DOHH2 (cell line): Measurements from ENCODE around the gene RALA.

Experiments
- H3F3A ChIP-seq: fragments of 200-600 bp; sonication (generic), shearing (Covaris generic); 2 replicates; pipeline ENCODE4 v1.6.0; 2016; ENCODE audit warnings: antibody characterized with exemption, mild to moderate bottlenecking; ENCODE audit not compliant: control insufficient read depth, insufficient read depth
- H3K27ac ChIP-seq: fragments of 200-600 bp; sonication (generic); 2 replicates; pipeline ENCODE4 v1.5.1; 2014; ENCODE audit warnings: low read depth, mild to moderate bottlenecking, low read length, moderate library complexity
- H3K27me3 ChIP-seq: fragments of 200-600 bp; sonication (generic); 2 replicates; pipeline ENCODE4 v1.6.1; 2014; ENCODE audit warnings: mild to moderate bottlenecking, low read length, mixed read lengths; ENCODE audit not compliant: control insufficient read depth
- H3K36me3 ChIP-seq: fragments of 200-600 bp; sonication (generic); 2 replicates; pipeline ENCODE4 v1.6.1; 2014; ENCODE audit warnings: mild to moderate bottlenecking, low read length, moderate library complexity, mixed read lengths; ENCODE audit not compliant: control insufficient read depth
- H3K4me1 ChIP-seq: fragments of 200-600 bp; sonication (generic); 2 replicates; pipeline ENCODE4 v1.6.1; 2014; ENCODE audit warnings: mild to moderate bottlenecking, low read length, mixed read lengths; ENCODE audit not compliant: control insufficient read depth
- H3K4me2 ChIP-seq: fragments of 200-600 bp; sonication (generic); 2 replicates; pipeline ENCODE4 v1.6.0; 2014; ENCODE audit warnings: mild to moderate bottlenecking, low read length, moderate library complexity
- H3K4me3 ChIP-seq: fragments of 200-600 bp; sonication (generic); 2 replicates; pipeline ENCODE4 v1.5.1; 2014; ENCODE audit warnings: mild to moderate bottlenecking, low read length, mixed read lengths
- H3K79me2 ChIP-seq: fragments of 200-600 bp; sonication (generic); 2 replicates; pipeline ENCODE4 v1.6.1; 2014; ENCODE audit warnings: mild to moderate bottlenecking, low read length, mixed read lengths; ENCODE audit not compliant: control insufficient read depth
- H3K9me2 ChIP-seq: fragments of 200-600 bp; sonication (generic); replicated peaks from 2 replicates; pipeline ENCODE4 v1.6.1; 2014; ENCODE audit warnings: mild to moderate bottlenecking, low read length, mixed read lengths; ENCODE audit not compliant: control insufficient read depth
- H3K9me3 ChIP-seq: fragments of 200-600 bp; sonication (generic); 2 replicates; pipeline ENCODE4 v1.6.1; 2014; ENCODE audit warnings: antibody characterized with exemption, low read length, mixed read lengths; ENCODE audit not compliant: control insufficient read depth, insufficient read depth
- H4K20me1 ChIP-seq: fragments of 200-600 bp; sonication (generic); 2 replicates; pipeline ENCODE4 v1.6.0; 2014; ENCODE audit warnings: low read depth, mild to moderate bottlenecking, antibody characterized with exemption, low read length, moderate library complexity; ENCODE audit not compliant: control insufficient read depth, insufficient read depth
- CTCF ChIP-seq: fragments of 200-600 bp; sonication (generic); IDR thresholded peaks from one replicate; pipeline ENCODE4 v1.5.1; 2014; ENCODE audit warnings: antibody characterized with exemption, mild to moderate bottlenecking, low read depth, low read length; ENCODE audit not compliant: poor library complexity, severe bottlenecking
- EZH2phosphoT487 ChIP-seq: fragments of 200-600 bp; sonication (generic); IDR thresholded peaks from 2 replicates; pipeline ENCODE4 v1.6.1; 2017; ENCODE audit warnings: borderline replicate concordance, mild to moderate bottlenecking, antibody characterized with exemption, low read length, moderate library complexity, mixed read lengths

Gene RALA

GRCh38 chr7:39695852-39696586 is 72.6 kb downstream of the RALA start:
- no peaks in the 10 kb centered on the region for H3K79me2 ChIP-seq
- no peak overlapping the region for H3K27ac ChIP-seq
- peaks cover 52% of the 10 kb centered on the region for H3K36me3 ChIP-seq
- H3K4me3 ChIP-seq = no peak overlapping the region
- H3K4me2 ChIP-seq = no peak overlapping the region
- H3F3A ChIP-seq = no peaks in the 10 kb centered on the region
- no peaks in the 10 kb centered on the region for H3K4me1 ChIP-seq
- TF ChIP-seq CTCF (no peak), EZH2phosphoT487 (no peak)
- H4K20me1 ChIP-seq = no peaks in the 10 kb centered on the region
- H3K27me3 ChIP-seq = no peaks in the 10 kb centered on the region
- no peaks in the 10 kb centered on the region for H3K9me2 ChIP-seq
- no peaks in the 10 kb centered on the region for H3K9me3 ChIP-seq

DNA sequence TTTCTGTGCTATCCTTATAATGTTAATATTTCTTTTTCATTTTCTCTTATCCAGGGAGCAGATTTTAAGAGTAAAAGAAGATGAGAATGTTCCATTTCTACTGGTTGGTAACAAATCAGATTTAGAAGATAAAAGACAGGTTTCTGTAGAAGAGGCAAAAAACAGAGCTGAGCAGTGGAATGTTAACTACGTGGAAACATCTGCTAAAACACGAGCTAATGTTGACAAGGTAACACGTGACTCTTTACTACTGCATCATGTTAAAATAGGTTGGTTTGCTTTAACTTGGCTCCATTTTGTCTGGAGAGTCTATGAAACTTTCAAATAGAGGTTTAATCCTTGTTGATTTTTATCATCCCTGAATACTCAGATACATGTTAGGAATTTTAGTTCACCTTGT is 73.3 kb downstream of the RALA start:
- H3K79me2 ChIP-seq = no peaks in the 10 kb centered on the region
- no peak overlapping the region for H3K4me3 ChIP-seq
- no peaks in the 10 kb centered on the region for H3K9me3 ChIP-seq
- H3K27me3 ChIP-seq = no peaks in the 10 kb centered on the region
- no peaks in the 10 kb centered on the region for H4K20me1 ChIP-seq
- H3K9me2 ChIP-seq = no peaks in the 10 kb centered on the region
- peaks cover 49% of the 10 kb centered on the region for H3K36me3 ChIP-seq
- no peaks in the 10 kb centered on the region for H3F3A ChIP-seq
- no peak for TF ChIP-seq EZH2phosphoT487
- no peak for TF ChIP-seq CTCF
- H3K27ac ChIP-seq = no peak overlapping the region
- H3K4me1 ChIP-seq = no peaks in the 10 kb centered on the region
- H3K4me2 ChIP-seq = no peak overlapping the region

DNA sequence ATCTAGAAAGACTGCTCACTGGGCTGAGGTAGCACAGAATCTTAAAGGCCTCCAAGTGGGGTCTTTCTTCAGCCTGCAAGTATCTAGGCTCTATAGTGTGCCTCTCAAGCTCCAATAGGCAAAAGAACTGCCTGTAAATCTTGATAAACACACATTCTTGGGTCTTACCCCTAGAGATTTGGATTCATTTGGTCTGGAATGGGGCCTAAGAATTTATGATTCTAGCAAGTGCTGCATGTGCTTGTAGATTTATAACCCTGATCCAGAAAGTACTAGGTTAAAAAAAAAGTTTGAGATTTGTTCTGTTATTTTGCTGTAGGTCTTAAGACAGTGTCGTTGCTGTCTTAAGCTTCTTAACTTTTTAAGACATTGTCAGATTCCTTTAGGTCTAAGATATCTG is 74.1 kb downstream of the RALA start:
- Histone ChIP-seq H3K9me3 (no peaks in the 10 kb centered on the region), H3K36me3 (peaks cover 41% of the 10 kb centered on the region), H3K27me3 (no peaks in the 10 kb centered on the region), H3F3A (no peaks in the 10 kb centered on the region), H3K79me2 (no peaks in the 10 kb centered on the region), H3K4me3 (no peak overlapping the region), H3K4me2 (no peak overlapping the region), H3K27ac (no peak overlapping the region), H3K9me2 (no peaks in the 10 kb centered on the region), H3K4me1 (no peaks in the 10 kb centered on the region), H4K20me1 (no peaks in the 10 kb centered on the region)
- no peak for TF ChIP-seq EZH2phosphoT487
- TF ChIP-seq CTCF = no peak
